Cardiac fibroblast (primary cell): Measurements from ENCODE around the gene RGS5.
A peak's percentile ranks its signal among the peaks of the same experiment; 100 is the strongest.

ENCODE experiments used
- DNase-seq, 2 donors: peaks; one replicate each; pipeline versions ENCODE4 v3.0.0 to v3.0.0-alpha.2; 2010; ENCODE audit warnings: low read depth in 2 of 2
- H3K4me3 ChIP-seq, 2 donors: replicated peaks in 1 of 2; 1 replicate in 1 of 2; 2 replicates in 1 of 2; pipeline ENCODE4 v1.5.1; 2011; ENCODE audit warnings: low read depth in 2 of 2, low read length in 2 of 2, mild to moderate bottlenecking in 2 of 2, moderate library complexity in 1 of 2
- CTCF ChIP-seq: IDR thresholded peaks from one replicate; pipeline ENCODE4 v1.5.1; 2011; ENCODE audit warnings: low read depth, mild to moderate bottlenecking, low read length, inconsistent platforms

The RGS5 gene

GRCh38 chr1:163161337-163161736 is 41.4 kb downstream of the RGS5 start:
- no peak overlapping the region for H3K4me3 ChIP-seq
- no peak for TF ChIP-seq CTCF
- DNase-seq, result no peak

GRCh38 chr1:163155606-163156005 is 47.1 kb downstream of the RGS5 start:
- TF ChIP-seq CTCF, result no peak
- H3K4me3 ChIP-seq, result no peak overlapping the region
- DNase-seq, result no peak

- TF ChIP-seq CTCF, result no peak
- no peak overlapping the region for H3K4me3 ChIP-seq
- no peak for DNase-seq
These were observed 53.8 kb downstream of the RGS5 start for GRCh38 chr1:163148911-163149310.

GRCh38 chr1:163147019-163147418 is 55.7 kb downstream of the RGS5 start:
- peak in 1 of 2 donors; percentile 73 for DNase-seq
- no peak overlapping the region for H3K4me3 ChIP-seq
- no peak for TF ChIP-seq CTCF

GRCh38 chr1:163145435-163145834 is 57.3 kb downstream of the RGS5 start:
- H3K4me3 ChIP-seq, result no peak overlapping the region
- DNase-seq, result peak in 1 of 2 donors; percentile 37
- no peak for TF ChIP-seq CTCF

- no peak for TF ChIP-seq CTCF
- DNase-seq, result peak in 1 of 2 donors; percentile 97
- no peak overlapping the region for H3K4me3 ChIP-seq
These were observed 58.3 kb downstream of the RGS5 start for GRCh38 chr1:163144418-163144817.

- no peak for TF ChIP-seq CTCF
- no peak for DNase-seq
- H3K4me3 ChIP-seq, result no peak overlapping the region
These were observed 60.6 kb downstream of the RGS5 start for GRCh38 chr1:163142152-163142551.
